Stimulated activated CD8-positive, alpha-beta memory T cell treated with anti-CD3 and anti-CD28 coated beads, Interleukin-12 subunit alpha, Interleukin-12 subunit beta, amount 100 ng/mL, for 4 hours (primary cell): ENCODE results near the gene CCL28.

Experiments
- DNase-seq: peaks from one replicate; pipeline ENCODE4 v3.0.0-alpha.2; 2020; ENCODE audit warnings: low read depth

The CCL28 gene

DNA sequence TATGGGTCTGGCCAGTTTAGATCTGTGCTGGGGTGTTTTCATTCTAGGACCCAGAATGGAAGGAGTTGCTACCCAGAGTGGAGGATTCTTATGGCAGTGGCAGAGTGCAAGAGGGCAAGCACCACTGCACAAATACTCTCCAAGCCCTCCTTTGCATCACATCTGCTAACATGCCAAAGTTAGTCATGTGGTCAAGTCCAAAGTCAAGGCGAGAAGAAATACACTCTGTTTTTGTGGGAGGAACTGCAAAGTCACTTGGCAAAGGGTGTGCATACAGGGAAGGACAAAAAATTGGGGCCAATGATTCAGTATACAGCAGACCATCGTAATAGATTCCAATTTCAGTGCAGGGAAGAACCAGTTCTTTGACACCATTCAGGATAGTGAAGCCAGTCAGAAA, 55.1 kb downstream of the CCL28 start:
- DNase-seq: no peak

DNA sequence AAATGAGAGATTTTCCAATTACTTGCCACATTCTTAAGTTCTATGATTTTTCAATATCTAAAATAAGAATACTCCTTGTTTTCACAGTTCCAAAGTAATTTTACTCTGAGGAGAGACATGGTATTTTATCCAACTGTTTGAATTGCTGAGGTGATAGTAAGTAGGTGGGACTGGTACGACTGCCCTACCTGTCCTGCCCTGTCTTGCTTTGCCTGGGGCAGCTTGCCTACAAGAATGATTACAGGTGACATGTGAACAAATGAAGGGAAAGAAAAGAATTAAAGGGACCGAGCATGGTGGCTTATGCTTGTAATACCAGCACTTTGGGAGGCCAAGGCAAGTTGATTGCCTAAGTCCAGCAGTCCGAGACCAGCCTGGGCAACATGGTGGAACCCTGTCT, 57.4 kb downstream of the CCL28 start:
- no peak for DNase-seq

DNA sequence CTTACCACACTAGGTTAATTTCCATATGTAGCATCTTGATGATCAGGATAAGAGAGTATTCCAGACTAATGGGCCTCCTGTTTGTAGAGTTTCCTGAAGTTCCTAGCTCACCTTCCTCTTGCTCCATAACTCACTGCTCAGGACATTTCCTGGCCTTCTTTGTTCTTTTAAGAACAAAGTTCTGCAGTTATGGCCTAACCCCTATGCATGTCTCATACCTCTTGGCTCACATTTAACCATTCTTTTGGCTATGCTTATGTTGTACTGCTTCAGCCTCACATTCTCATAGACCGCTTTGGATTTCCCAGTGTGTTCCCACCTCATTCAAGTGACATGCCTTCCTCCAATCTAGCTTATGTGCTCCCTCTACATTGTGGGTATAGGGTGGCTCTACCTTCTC, 58.5 kb downstream of the CCL28 start:
- no peak for DNase-seq

DNA sequence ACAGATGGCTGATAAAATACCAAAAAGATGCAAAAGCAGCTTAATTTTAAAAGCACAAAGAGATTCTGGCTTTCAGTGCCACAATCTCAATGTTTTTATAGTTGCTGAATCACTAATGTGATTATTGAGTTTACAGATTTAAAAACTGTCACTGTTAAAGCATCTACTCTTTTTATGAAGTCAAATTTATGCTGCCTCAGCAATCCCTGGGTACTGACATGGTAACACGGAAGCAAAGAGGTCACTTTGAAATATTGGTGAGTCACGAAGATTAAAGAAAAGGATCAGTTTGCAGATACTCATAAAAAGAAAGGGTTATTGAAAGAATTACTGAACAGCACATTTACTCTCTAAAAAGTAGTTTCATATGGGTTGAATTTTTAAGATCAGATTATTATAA, 59.3 kb downstream of the CCL28 start:
- no peak for DNase-seq

DNA sequence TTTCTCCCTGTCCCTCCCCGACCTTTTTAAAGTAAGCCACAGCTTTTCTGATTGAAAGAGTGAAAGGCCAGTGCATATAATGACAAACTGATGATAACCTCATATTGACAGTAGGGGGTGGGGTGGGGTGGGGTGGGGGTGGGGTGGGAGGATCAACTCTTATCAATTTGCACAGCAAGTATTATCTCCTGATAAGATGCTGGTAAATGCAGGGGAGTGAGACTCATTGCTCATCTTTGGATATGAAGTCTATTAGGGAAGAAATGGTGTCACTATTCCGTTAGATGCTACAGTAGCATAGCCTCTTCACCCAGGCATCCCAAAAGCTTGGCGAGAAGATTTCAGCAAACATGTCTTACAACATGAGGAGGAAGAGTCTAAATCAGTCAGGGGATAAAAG, 60.1 kb downstream of the CCL28 start:
- no peak for DNase-seq

DNA sequence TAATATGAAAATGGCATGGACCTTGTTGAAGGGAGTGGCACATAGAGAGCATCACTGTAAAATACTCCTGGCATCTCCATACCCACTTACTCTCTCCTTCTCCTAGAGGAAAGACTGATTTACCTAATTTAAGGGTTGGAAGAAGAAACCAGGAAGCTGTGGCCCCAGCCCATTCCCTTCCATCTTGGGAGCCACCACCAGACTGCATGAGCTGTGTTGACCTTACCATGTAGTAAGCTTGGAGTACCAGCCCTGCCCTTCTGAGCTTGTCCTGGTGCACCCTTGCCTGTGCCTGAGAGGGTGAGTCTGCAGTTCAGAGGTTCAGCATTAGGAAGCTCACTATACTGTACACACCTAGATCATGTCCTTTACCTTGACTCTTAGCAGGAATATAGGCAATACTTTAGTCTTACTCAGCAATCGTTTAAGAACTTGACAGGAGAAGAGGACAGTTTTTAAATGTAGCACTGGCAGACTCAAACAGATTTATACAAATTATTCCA, 63.3 kb downstream of the CCL28 start:
- no peak for DNase-seq

DNA sequence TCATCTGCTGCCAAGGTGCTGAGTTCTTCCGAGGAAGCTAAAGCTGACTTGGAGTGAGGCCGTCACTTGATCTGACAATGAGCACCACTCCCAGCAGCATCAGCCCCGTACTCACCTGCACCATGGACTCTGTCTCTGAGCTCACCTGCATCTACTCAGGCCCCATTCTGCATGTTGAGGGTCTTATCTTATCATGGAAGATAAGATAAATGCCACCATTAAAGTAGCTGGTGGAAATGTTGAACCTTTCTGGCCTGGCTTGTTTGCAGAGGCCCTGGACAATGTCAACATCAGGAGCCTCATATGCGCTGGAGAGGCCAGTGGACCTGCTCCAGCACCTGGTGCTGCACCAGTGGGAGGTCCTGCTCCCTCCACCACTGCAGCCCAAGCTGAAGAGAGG, 64.0 kb downstream of the CCL28 start:
- DNase-seq: no peak

DNA sequence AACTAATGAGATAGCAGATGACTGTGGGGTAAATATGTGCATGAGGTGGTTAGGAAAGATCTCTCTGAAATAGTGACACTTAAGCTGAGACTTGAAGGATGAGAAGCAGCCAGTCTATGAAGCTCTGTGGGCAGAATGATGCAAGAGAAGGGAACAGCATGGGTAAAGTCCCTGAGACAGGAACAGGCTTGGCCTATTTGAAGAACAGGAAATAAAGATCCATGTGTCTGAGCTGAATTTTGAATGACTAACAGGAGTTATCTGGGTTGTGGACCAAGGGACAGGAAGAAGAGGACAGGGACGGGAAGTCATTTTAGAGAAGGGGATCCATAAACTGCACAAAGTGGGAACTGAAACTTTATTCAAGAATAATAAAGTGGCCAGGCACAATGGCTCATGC, 73.3 kb downstream of the CCL28 start:
- DNase-seq: no peak

DNA sequence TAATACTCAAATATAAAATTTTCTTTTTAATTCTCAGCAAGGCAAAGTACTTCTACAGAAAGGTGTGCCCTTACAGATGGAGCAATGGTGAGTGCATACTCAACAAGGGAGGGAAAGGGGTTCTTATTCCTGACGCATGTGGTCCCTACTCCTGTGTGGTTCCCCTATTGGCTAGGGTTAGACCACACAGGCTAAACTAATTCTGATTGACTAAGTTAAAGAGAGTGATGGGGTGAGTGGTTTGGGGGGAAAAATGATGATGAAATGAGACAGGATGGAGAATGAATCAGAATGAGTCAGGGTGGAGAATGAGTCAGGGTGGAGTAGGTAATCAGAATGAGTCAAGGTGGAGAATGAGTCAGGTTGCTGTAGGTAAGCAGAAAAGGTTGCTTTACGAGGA, 76.0 kb downstream of the CCL28 start:
- DNase-seq: no peak

DNA sequence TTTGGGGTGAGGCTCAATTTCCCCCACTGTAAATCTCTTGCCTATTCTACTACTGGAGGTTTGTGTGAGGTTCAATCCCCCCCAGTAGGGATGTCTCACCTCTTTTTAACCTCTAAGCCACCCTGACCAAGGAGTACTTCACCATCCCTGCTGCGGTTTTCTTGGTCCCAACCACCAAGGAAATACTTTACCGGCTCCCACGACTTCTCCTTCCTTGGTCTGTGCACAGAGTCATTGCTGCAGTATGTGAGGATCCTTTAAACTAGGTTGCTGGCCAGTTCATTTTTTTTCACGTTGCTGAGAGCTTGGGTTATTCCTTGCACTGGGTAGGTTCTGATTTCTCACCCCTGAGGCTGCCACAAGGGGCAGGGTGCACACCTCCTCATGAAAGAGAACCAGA, 76.5 kb downstream of the CCL28 start:
- no peak for DNase-seq

DNA sequence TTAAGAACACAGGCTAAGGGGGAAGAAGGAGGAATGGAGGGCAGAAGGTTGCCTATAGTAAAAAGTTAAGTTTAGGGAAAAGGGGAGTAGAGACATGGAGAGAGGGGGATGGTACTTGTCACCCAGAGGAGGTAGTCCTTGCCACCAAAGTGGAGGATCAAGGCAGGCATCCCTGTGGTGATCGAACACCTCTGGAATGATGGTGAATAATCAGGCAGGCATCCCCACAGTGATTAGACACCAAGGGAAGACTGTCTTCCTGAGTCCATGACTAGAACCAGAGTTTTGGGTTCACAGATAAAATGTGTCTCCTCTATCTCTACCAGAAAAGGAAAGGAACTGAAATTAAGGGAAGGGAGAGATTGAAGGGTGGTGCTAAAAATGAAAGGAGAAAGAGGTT, 79.8 kb downstream of the CCL28 start:
- DNase-seq: no peak
